Vagina (tissue), 2 donors: ENCODE measurements around the gene STRA6.

Experiments used
- CTCF ChIP-seq, 3 experiments: fragments of 450-650 bp in 2 of 3; fragments of 200-600 bp in 1 of 3; sonication (generic) in 1 of 3; IDR thresholded peaks; one replicate each; pipeline ENCODE4 v1.5.1; 2017 to 2019; ENCODE audit warnings: antibody characterized with exemption in 3 of 3, mild to moderate bottlenecking in 2 of 3, moderate library complexity in 2 of 3
- POLR2A ChIP-seq, 2 donors: fragments of 450-650 bp; IDR thresholded peaks; one replicate each; pipeline ENCODE4 v1.6.1; 2017; ENCODE audit warnings: antibody characterized with exemption in 2 of 2, mild to moderate bottlenecking in 2 of 2, moderate library complexity in 2 of 2
- POLR2AphosphoS5 ChIP-seq, 2 donors: sonication (generic); formaldehyde crosslinking; IDR thresholded peaks; one replicate each; pipeline ENCODE4 v1.9.0; 2017; ENCODE audit warnings: antibody characterized with exemption in 2 of 2, mild to moderate bottlenecking in 2 of 2, low read depth in 1 of 2; ENCODE audit not compliant: insufficient read depth in 1 of 2

- TF ChIP-seq CTCF (IDR thresholded peaks at IDR 0.05) (no peak), POLR2AphosphoS5 (IDR thresholded peaks at IDR 0.05; ENCODE audit: insufficient read depth in 1 of 2, low read depth in 1 of 2) (no peak), POLR2A (IDR thresholded peaks at IDR 0.05) (no peak)
Measured at GRCh38 chr15:74228723-74229081, 26.1 kb upstream of the STRA6 start.
